Stimulated activated CD8-positive, alpha-beta memory T cell treated with anti-CD3 and anti-CD28 coated beads, Interleukin-7, amount 100 ng/mL, for 4 hours (primary cell): ENCODE results near the gene MKRN2.

Experiments used
- DNase-seq, 2 donors: peaks; one replicate each; pipeline ENCODE4 v3.0.0-alpha.2; 2020; ENCODE audit warnings: low read depth in 2 of 2

The MKRN2 gene

DNA sequence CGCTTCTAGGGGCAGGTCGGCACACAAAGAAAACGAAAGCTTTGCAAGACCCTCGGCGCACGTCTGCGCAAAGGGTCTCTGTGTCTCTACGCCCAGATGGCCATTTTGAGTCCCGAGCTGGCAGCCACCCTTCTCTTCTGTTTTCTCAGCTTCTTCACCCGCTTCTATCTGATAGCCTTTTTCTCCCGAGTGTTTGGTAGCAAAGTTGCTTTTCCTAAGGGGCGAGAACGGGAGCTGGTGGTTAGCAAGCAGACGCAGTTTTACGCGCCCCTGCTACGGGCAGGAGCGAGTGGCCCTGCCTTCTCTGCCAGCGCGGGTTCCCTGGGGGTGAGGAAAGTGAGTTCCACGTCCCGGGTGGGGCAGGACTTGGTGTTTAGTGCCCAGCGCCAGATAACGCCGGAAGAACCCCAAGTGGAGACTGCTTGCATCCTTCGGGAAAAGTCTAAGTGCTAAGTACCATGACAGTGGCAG, 2.9 kb upstream of the MKRN2 start:
- DNase-seq = no peak

DNA sequence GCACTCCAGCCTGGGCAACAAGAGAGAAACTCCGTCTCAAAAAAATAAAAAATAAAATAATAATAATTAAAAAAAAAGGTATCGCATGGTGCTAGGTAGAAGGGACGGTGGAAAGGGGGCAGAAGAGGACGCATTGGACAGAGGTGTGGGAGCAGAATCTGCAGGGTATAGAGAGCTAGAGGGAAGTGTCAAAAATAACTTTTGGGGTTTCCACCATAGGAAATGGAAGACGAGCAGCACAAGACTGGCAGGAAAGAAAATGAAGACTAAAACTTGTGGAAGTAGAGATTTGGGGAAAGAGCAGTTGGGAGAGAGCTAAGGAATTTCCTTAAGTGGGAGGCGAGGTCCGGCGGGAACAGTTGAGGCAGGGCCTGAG, 585 bp upstream of the MKRN2 start:
- no peak for DNase-seq

DNA sequence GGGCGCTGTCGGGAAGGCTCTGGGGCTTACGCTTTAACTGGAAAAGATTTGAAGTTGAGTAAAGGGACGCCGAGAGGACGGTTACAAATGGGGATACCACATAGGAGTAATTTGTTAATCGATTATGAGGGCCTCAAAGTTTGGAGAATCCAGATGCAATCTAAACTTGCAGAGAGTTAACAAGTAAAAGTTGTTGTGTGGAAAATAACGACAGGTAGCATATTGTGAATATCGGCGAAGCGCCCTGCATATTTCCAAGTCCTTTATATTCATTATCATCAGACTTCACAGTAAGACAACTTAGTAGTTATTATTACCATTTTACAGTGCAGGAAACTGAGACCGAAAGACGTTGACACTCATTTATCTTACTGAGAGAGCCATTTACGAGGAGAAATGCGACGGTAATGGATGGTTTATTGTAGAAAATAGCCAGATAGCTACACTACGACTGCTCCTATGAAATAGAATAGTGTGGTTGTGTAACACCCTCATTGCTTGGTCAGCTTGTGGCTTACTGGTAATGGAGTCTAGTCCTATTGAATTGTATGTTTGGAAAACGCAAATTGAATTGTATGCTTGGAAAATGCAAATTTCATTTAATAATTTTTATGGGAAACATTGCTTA, 700 bp downstream of the MKRN2 start:
- no peak for DNase-seq

DNA sequence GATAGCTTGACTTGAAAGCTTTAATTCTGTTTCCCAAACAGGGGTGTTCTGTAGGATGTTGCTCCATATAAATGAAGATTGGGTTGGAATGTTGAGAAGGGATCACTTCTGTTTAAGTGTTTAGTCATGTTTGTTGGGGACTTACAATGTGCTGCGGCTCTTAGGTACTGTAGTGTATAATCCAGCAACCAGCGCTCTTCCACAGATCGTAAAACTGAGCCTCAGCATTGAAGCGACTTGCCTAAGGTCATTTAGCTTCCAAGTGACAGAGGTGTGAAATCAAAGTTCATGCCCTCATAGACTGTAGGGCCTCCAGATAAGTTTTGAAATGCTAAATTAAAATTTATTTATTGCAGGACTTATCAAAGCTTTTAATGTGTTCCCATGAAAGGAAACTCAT, 1.8 kb downstream of the MKRN2 start:
- DNase-seq = no peak

DNA sequence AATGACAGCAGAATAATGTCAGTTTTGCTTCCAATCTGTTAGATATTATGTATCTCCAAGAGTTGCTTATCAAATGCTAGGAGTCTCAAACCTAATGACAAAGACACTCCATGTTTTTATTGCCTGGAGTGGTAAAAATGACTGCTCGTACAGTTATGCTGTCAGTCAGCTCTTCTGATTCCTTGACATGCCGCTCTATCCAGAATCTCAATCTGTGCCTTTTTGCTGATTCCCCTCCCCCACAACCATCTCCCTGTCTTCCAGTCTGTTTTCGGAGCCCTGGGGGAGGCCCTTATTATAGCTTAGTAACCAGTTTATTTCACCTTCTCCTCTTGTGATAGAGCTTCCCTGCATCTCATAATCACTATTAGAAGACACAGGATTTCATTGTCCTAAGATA, 2.6 kb downstream of the MKRN2 start:
- DNase-seq = no peak

DNA sequence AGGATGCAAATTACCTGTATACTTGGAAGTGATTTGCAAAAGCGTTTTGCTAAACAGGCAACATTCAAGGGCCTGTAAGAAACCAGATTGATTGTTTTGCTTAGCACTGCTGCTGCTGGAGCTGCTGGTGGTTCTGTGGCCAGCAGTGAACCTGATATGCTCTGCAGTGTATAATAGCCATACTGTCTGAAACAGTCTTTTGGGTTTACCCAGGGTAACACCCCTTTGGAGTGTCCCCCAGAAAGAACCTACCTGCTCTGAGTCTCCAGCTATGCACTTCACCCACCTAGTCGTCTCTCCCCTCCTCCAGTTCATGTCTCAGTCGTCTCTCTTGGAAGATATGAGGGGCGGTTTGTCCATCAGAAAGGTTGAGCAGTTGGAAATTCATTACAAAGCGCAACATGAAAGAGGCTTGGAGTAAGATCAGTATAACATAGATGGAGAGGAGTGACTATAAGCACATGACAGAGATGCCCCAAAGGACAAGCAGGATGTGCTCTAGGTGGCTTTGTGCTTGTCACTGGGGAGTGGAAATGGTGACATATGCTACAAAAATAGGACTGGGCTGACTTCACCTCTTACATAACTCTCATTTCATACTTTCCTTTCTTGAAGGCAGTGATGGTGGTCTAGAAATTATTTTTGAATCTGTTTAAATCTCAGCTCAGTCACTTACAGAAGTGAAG, 3.8 kb downstream of the MKRN2 start:
- no peak for DNase-seq

DNA sequence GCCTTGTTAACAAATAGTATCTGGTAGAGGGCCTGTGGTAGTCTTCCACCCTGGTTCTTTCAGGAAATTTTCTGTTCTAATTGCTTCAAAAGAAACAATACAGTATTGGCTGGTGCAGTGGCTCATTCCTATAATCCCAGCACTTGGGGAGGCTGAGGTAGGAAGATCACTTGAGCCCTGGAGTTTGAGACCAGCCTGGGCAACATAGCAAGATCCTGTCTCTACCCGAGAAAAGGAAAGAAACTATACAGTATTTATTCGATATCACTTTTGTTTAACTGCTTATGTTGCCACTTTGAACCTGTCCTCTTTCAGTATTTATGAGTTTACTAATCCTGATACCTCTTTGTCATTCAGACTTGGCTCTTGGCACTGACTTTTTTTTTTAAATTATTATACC, 4.5 kb downstream of the MKRN2 start:
- DNase-seq = no peak

DNA sequence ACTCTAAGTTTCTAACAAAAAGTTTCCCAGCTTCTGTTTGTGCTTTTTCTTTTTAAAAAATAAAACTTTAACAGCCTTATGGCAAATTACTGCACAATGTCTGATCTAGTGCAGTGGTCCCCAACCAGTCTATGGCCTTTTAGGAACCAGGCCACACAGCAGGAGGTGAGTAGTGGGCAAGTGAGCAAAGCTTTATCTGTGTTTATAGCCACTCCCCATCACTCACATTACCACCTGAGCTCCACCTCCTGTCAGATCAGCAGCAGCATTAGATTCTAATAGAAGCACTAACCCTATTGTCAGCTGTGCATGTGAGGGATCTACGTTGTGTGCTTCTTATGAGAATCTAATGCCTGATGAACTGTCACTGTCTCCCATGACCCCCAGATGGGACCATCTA, 5.6 kb downstream of the MKRN2 start:
- DNase-seq = no peak

DNA sequence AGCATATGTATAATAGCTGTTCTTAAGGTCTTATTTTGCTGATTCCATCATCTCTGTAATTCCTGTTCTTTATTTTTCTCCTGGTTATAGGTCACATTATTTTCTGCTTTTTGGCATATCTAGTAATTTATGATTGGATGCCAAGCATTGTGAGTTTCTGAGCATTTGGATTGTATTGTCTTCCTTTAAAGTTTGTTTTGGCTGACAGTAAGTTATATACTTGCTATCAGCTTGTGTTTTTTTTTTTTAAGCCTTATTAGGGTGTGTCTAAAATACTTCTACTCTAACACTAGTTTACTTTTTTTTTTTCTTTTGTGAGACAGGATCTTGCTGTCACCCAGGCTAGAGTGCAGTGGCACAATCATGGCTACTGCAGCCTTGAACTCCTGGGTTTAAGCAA, 10.1 kb downstream of the MKRN2 start:
- DNase-seq = no peak

DNA sequence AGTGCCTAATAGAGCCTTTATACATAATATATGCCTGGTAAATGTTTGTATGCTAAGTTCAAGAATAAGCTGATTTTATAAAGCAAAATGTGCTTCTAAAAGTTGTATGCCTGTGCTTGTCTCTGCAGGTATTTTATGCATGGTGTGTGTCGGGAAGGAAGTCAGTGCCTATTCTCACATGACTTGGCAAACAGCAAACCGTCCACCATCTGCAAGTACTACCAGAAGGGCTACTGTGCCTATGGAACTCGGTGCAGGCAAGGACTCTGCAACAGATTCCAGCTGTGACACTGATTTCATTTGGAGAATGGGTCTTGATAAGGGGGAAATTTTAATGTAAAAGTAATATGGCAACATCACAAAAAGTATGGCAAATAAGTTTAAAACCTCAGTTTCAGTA, 11.9 kb downstream of the MKRN2 start:
- DNase-seq = no peak

DNA sequence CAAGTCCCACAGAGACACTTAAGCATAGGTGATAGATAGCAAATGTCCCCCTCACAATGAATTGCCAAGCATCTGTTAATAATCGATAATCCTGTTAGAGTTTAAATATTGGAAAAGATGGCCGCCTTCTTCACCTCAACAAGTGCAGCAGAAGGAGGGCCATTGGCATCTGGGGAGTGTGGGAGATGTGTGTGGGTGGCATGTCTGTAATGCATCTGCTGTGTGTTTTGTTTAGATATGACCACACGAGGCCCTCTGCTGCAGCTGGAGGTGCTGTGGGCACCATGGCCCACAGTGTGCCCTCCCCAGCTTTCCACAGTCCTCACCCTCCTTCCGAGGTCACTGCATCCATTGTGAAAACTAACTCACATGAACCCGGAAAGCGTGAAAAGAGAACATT, 12.9 kb downstream of the MKRN2 start:
- no peak for DNase-seq

DNA sequence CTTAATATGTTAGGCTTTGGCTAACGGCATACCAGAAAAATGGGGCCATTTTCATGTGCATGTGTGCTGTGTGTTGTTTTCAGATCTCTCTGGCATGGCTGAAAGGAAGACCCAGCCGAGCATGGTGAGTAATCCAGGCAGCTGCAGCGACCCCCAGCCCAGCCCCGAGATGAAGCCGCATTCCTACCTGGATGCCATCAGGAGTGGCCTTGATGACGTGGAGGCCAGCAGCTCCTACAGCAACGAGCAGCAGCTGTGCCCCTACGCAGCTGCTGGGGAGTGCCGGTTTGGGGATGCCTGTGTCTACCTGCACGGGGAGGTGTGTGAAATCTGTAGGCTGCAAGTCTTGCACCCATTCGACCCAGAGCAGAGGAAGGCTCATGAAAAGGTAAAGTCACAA, 15.1 kb downstream of the MKRN2 start:
- no peak for DNase-seq

DNA sequence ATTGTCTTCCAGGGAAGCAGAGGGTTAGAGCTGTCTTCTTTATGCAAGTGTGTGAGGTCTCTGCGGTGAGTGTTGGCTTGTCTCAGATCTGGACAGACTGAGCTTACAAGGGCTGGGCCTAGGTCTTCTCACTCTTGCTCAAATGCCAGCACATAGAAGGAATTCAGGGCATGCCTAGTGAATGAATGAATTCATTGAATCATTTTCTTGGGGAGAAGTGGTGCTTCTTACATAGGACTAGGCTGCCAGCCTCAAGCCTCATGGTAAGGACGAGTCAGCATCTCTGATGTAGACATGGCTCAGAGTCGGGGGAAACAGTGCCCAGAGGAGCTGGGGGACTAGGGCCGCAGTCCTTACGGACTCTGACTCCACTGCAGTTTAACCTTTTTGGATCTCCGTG, 17.2 kb downstream of the MKRN2 start:
- no peak for DNase-seq

DNA sequence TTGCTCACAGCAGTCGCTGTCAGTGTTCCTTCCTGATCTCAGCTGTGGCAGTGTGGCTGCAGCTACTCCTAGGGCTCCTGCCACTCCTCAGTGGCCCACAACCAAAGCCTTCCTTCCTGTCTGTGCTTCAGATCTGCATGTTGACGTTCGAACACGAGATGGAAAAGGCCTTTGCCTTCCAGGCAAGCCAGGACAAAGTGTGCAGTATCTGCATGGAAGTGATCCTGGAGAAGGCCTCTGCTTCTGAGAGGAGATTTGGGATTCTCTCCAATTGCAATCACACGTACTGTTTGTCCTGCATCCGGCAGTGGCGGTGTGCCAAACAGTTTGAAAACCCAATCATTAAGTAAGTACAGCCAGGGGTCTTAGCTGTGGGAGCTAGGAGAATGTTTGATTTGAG, 17.8 kb downstream of the MKRN2 start:
- DNase-seq = no peak

DNA sequence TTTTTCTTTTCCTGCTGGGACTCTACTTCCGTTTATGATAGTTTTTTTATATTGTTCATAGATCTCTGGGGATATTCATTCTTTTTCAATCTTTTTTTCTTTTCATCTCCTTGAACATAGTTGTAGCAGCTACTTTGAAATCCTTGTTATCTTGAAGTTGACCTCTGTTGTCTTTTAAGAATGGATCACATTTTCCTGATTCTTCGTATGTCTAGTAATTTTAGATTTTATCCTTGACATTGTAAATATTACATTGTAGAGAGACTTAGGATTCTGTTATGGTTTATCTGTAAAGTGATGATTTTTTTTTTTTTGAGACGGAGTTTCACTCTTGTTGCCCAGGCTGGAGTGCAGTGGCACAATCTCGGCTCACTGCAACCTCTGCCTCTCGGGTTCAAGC, 20.5 kb downstream of the MKRN2 start:
- DNase-seq = no peak

DNA sequence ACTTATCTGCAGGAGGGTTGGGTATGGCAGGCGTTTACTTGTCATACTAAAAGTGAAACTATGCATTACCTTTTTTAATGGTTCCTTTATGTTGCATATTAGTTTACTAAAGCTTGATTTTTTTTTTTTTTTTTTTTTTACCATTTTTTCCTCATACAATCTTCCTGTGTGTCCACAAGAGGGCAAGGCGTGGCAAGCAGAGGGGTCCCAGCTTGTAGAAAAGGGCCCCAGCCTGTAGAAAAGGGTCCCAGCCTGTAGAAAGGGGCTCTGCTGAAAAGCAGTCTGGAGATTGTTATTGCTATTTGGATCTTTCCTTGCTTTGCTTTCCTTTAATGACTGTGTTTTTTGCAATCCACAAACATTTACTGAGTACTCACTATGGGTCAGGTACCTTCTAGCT, 21.9 kb downstream of the MKRN2 start:
- DNase-seq = no peak

DNA sequence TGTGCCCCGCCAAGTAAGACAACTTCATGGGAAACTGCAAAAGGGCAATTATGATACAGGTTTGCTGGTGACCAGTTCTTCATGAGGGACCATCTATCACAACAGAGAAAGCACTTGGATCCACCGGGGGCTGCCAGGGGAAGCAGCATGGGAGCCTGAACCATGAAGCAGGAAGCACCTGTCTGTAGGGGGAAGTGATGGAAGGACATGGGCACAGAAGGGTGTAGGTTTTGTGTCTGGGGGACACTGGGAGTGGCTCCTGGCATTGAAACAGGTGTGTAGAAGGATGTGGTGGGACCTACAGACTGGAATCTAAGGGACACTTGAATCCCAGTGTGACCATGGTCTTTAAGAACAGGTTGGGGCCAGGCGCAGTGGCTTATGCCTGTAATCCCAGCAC, 22.6 kb downstream of the MKRN2 start:
- no peak for DNase-seq

DNA sequence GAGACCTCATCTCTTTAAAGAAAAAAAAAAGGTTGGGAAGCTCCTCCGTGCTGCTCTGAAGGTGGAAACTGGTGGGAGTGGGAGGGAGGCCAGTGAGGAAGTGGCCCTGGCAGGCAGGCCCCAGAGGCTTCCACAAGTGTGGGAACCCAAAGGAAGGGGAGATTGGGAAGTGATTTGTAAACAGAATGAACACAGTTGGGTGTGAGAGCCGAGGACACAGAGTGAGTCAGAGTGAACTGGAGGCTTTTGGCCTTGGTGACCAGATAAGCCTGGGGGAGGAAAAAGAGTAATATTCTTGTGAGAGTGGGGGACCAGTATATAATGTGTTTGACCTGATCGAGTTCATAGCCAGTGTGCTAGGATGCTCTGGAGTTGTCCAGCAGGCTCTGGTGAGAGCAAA, 23.0 kb downstream of the MKRN2 start:
- no peak for DNase-seq

DNA sequence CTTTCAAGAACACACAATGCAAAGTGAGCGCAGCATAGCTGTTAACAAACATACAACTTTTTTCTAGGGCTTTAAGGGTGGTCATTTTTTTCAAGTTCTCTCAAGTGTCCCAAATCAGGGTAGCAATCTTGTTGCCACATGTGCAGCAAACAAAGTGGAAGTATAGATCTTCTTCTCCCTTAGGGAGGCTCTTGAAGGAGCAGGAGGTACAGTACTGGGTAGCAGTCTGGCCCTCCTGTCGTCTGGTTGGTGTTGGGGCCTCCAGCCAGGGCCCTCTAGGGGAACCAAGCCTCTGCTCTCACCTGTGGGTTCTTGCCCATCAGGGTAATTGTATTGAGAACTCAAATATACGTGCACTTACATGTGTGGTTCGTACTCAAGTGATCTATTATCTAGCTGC, 25.8 kb downstream of the MKRN2 start:
- no peak for DNase-seq

DNA sequence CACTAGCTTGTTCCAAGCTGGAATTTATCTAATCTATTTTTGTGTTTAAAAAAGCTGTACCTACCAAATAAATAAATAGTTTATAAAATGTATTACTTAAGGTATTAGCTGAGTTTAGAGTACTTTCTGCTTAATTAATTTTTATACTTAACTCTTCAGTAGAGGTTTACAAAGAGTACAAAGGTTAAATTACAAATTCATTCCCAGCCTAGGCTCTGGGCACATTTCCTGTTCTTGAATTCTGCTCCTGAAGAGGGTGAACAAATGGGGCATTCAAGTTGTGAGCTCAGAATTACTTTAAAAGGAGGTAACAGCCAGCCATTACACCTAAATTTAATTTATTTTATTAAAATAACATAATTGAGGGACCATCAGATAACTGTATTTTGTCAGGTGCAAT, 26.4 kb downstream of the MKRN2 start:
- DNase-seq = no peak

DNA sequence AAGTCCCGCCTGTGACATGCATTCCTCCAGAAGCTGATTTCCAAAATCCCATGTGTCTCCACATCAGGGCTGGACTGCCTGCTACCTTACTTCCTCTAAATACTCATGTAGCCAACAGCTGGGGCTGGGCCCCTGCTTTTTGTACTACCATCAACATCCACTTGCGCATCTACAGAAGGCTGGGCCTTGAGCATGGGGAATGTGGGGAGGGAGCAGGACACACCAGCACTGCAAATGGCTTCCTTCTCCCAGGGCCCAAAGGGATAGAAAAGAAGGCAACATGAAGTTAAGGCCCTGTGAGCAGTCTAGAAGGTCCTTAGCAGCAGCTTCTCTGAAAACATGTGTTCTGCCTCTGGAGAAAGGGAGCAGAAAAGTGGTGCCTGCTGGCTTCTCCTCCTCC, 27.2 kb downstream of the MKRN2 start:
- DNase-seq = no peak

DNA sequence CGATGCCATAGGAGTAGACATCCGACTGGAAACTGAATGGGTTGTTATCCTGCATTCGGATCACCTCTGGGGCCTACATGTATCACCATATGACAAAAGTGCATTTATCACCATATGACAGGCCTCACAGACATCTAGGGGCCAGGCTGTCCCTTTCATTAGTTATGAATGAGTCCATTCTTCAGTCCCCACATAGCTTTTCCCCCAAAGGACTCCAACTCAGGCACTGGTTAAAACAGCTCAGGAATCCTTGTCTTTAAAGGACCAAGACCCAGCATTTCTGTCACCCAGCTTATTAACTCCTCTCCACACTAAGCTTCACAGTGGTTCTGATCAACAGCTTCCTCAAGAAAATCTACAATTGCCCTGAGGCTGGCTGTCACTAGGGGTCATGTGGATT, 28.3 kb downstream of the MKRN2 start:
- DNase-seq = no peak

DNA sequence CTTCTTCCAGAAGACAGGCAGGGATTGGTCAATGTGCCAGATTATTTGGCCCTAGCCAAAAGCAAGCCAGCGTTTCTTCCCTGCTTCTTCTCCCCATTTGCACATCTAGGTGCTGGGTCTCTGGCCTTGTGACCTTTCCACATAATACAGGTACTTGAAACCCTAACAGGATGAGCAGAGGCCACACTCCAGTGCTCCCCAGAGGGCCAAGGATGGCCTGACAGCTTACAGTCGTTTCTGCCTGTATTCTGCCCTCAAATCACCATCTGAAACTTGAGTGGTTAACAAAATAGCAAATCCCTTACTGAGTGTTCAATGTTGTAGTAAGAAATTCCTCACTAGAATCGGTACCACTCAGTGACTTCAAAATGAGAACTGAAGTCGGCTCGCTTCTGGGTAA, 29.1 kb downstream of the MKRN2 start:
- no peak for DNase-seq

DNA sequence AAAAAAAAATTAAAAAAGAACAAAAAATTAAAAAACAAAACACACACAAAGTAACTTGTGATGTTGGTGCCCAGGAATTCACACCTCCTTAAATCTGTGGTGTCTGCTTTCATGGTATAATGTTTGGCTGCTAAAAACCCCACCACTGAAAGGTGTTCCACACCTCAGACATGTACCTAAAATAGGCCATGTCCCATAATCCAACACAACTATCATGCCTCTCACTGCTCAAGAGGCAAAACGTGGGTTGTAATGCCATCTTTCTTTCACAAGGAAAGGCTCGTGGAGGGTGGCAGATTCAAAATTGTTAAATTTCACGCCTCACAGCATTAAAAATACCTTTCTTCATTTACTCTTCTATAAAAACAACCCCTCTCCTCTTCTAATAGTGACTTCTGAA, 29.5 kb downstream of the MKRN2 start:
- no peak for DNase-seq
